PFSK-1 (cell line): ENCODE measurements around the gene ANGPT4.

Experiments
- FOXP2 ChIP-seq: optimal IDR thresholded peaks from 2 replicates; pipeline ENCODE3; 2011; ENCODE audit warnings: borderline replicate concordance, control low read depth, inconsistent platforms; ENCODE audit not compliant: insufficient read depth; ENCODE audit errors: extremely low read length, extremely low read depth
- POLR2AphosphoS5 ChIP-seq: IDR thresholded peaks from 2 replicates; pipeline ENCODE4 v1.6.1; 2012; ENCODE audit warnings: low read depth, mild to moderate bottlenecking, control low read depth, low read length, moderate library complexity
- REST ChIP-seq, 2 experiments: IDR thresholded peaks; 2 replicates each; pipeline versions ENCODE4 v1.6.1 to v1.8.0; 2011 to 2012; ENCODE audit warnings: low read depth in 2 of 2, low read length in 2 of 2, control low read depth in 1 of 2, inconsistent platforms in 1 of 2, mild to moderate bottlenecking in 1 of 2, moderate library complexity in 1 of 2; ENCODE audit not compliant: insufficient read depth in 1 of 2
- SIN3A ChIP-seq: IDR thresholded peaks from 2 replicates; pipeline ENCODE4 v1.6.1; 2012; ENCODE audit warnings: mild to moderate bottlenecking, low read length, moderate library complexity, borderline replicate concordance; ENCODE audit not compliant: insufficient read depth
- TAF1 ChIP-seq: IDR thresholded peaks from 2 replicates; pipeline ENCODE4 v1.6.1; 2012; ENCODE audit warnings: low read length, control low read depth, borderline replicate concordance; ENCODE audit not compliant: insufficient read depth

GRCh38 chr20:865440-865839 is 50.7 kb downstream of the ANGPT4 start:
- no peak for TF ChIP-seq TAF1
- no peak for TF ChIP-seq POLR2AphosphoS5
- no peak for TF ChIP-seq FOXP2
- TF ChIP-seq SIN3A: no peak
- no peak for TF ChIP-seq REST (IDR thresholded peaks at IDR 0.05; ENCODE audit: insufficient read depth in 1 of 2, low read depth in 2 of 2, low read length in 2 of 2)
